ENCODE results near the gene STX3. TPM values are rescaled to one million over a fixed set of nuclear protein-coding genes. Genes with fewer than 3 reads are reported as not detected.
"Not testable (repeated sequence)": the region's sequence is repeated elsewhere in the genome, so short reads cannot be mapped to it uniquely, and the experiment has no call there.

STX3 gene
- total RNA-seq, 1 donor from 2014 or later = 42.1 TPM

DNA sequence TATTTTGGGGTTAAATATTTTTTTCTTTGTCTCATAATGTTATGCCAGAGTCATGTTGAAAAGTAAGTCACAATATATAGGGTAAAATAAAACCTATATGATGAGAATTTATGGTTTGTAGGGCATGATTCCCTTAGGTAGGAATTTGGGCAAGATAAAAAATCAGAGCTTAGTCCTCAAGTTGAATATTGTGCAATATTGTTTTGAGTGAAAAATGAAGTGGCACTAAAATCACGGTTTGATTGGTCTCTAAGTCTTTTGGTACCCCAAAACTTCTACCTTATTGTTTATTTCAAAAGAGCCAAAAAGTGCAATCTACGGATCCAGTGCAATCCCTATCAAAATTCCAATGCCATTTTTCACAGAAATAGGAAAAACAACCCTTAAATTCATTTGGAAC lies 57.0 kb downstream of the STX3 start:
- Mint-ChIP-seq H3K27me3 (ENCODE audit: unreplicated experiment) (peaks cover 3% of the 10 kb centered on the region), H3K36me3 (ENCODE audit: unreplicated experiment) (no peaks in the 10 kb centered on the region)

DNA sequence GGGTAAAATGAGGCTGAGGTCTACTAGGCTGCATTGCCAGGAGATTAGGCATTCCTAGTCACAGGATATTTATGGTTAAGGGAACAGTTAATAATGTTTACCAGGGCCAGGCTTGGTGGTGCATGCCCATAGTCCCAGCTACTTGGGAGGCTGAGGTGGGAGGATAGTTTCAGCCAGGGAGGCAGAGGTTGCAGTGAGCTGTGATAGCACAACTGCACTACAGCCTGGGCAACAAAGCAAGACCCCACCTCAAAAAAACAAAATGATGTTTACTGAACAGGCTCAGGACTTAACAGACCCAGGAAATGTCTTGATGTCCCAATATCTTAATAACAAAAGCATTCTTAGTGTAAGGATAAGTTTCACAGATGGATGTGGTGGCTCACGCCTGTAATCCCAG lies 58.2 kb downstream of the STX3 start:
- Mint-ChIP-seq H3K4me1 (ENCODE audit: low read depth, unreplicated experiment) (peaks cover 5% of the 10 kb centered on the region), H3K4me3 (ENCODE audit: unreplicated experiment) (no peak overlapping the region), H3K27ac (ENCODE audit: unreplicated experiment) (no peak overlapping the region), H3K36me3 (ENCODE audit: unreplicated experiment) (no peaks in the 10 kb centered on the region), H3K27me3 (ENCODE audit: unreplicated experiment) (peaks cover 3% of the 10 kb centered on the region), H3K9me3 (ENCODE audit: unreplicated experiment) (no peaks in the 10 kb centered on the region)
- no peak for DNase-seq
- TF ChIP-seq, protein P1, sequence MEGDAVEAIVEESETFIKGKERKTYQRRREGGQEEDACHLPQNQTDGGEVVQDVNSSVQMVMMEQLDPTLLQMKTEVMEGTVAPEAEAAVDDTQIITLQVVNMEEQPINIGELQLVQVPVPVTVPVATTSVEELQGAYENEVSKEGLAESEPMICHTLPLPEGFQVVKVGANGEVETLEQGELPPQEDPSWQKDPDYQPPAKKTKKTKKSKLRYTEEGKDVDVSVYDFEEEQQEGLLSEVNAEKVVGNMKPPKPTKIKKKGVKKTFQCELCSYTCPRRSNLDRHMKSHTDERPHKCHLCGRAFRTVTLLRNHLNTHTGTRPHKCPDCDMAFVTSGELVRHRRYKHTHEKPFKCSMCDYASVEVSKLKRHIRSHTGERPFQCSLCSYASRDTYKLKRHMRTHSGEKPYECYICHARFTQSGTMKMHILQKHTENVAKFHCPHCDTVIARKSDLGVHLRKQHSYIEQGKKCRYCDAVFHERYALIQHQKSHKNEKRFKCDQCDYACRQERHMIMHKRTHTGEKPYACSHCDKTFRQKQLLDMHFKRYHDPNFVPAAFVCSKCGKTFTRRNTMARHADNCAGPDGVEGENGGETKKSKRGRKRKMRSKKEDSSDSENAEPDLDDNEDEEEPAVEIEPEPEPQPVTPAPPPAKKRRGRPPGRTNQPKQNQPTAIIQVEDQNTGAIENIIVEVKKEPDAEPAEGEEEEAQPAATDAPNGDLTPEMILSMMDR (IDR thresholded peaks at IDR 0.05; ENCODE audit: partially characterized antibody, unreplicated experiment) = no peak

More for the DNA sequence above, 57.0 kb downstream of the STX3 start:
- no peak for DNase-seq
- TF ChIP-seq, protein P1 (IDR thresholded peaks at IDR 0.05; ENCODE audit: partially characterized antibody, unreplicated experiment) = no peak
- no peaks in the 10 kb centered on the region for H3K9me3 Mint-ChIP-seq (ENCODE audit: unreplicated experiment)
- no peak overlapping the region for H3K27ac Mint-ChIP-seq (ENCODE audit: unreplicated experiment)
- no peak overlapping the region for H3K4me3 Mint-ChIP-seq (ENCODE audit: unreplicated experiment)
- H3K4me1 Mint-ChIP-seq (ENCODE audit: low read depth, unreplicated experiment) = peaks cover 5% of the 10 kb centered on the region

DNA sequence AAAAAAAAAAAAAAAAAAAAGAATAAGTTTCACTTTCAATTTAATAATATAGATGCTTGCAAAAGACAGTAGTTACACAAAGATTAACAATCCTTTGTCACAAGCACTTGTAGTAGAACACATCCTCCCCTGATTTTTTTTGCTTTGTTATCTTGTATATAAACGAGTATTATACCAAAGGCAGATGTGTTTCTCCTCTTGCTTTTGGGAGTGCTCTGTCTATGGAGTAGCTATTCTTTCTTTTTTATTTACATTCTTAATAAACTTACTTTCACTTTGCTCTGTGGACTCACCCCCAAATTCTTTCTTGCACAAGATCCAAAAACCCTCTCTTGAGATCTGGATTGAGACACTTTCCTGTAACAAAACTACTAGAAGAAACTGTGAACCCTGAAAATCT lies 58.8 kb downstream of the STX3 start:
- TF ChIP-seq, protein P1 (IDR thresholded peaks at IDR 0.05; ENCODE audit: partially characterized antibody, unreplicated experiment) = no peak
- no peak for DNase-seq
- Mint-ChIP-seq H3K4me1 (ENCODE audit: low read depth, unreplicated experiment) (peaks cover 5% of the 10 kb centered on the region), H3K4me3 (ENCODE audit: unreplicated experiment) (no peak overlapping the region), H3K27ac (ENCODE audit: unreplicated experiment) (no peak overlapping the region), H3K9me3 (ENCODE audit: unreplicated experiment) (no peaks in the 10 kb centered on the region), H3K27me3 (ENCODE audit: unreplicated experiment) (peaks cover 3% of the 10 kb centered on the region), H3K36me3 (ENCODE audit: unreplicated experiment) (no peaks in the 10 kb centered on the region)

DNA sequence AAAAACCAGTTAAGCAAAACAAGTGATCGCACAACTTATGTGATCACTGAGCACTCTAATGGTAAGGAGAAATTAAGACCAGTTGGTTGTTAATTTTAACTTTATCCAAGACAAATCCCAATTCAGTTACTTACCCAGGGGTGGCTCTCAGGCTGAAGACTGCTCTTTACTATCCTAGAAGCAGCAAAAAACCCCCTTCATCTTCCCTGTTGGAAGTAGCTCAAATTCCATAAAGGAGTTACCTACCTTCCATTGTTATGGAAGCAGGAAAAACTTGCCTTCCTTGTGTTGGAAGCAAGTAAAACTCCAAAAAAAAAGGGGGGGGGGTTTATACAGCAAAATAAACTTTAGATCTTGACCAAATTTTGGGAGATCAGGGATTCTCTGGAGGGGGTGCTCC lies 60.6 kb downstream of the STX3 start:
- H3K4me3 Mint-ChIP-seq (ENCODE audit: unreplicated experiment) = no peak overlapping the region

DNA sequence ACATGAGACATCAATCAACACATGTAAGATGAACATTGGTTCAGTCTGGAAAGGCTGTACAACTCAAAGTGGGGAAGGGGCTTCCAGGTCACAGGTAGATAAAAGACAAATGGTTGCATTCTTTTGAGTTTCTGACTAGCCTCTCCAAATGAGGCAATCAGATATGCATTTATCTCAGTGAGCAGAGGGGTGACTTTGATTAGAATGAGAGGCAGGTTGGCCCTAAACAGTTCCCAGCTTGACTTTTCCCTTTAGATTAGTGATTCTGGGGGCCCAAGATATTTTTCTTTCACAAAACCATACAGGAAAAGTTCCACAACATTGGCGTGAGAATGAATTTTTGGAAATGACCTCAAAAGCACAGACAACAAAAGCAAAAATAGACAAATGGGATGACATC lies 61.3 kb downstream of the STX3 start:
- H3K4me3 Mint-ChIP-seq (ENCODE audit: unreplicated experiment); DNase-seq; H3K27ac Mint-ChIP-seq (ENCODE audit: unreplicated experiment); H3K27me3 Mint-ChIP-seq (ENCODE audit: unreplicated experiment); H3K36me3 Mint-ChIP-seq (ENCODE audit: unreplicated experiment); H3K9me3 Mint-ChIP-seq (ENCODE audit: unreplicated experiment); H3K4me1 Mint-ChIP-seq (ENCODE audit: low read depth, unreplicated experiment): not testable (repeated sequence)

More for the DNA sequence above, 60.6 kb downstream of the STX3 start:
- Mint-ChIP-seq H3K4me1 (ENCODE audit: low read depth, unreplicated experiment) (peaks cover 5% of the 10 kb centered on the region), H3K27me3 (ENCODE audit: unreplicated experiment) (no peaks in the 10 kb centered on the region), H3K36me3 (ENCODE audit: unreplicated experiment) (no peaks in the 10 kb centered on the region), H3K27ac (ENCODE audit: unreplicated experiment) (no peak overlapping the region), H3K9me3 (ENCODE audit: unreplicated experiment) (no peaks in the 10 kb centered on the region)
- TF ChIP-seq, protein P1 (IDR thresholded peaks at IDR 0.05; ENCODE audit: partially characterized antibody, unreplicated experiment) = no peak
- DNase-seq = no peak

DNA sequence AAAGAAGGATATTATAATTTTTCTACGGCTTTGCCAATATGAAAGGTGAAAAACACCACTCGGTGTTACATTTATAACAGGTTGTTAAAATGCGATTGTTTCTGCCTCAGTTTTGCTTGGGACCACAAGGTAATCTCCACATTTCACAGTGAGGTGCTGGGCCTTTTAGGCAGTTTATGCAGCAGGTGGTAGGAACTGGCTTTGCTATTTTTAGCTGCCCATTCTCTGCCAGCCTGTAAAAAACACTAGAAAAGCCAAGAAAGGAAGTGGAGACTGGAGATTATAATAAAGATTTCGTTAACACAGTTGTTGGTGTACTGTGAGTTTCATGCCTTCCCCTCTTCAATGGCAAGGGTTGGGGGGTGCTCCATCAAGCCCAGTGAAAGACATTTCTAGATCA lies 63.4 kb downstream of the STX3 start:
- Mint-ChIP-seq H3K4me1 (ENCODE audit: low read depth, unreplicated experiment) (no peaks in the 10 kb centered on the region), H3K36me3 (ENCODE audit: unreplicated experiment) (no peaks in the 10 kb centered on the region), H3K27me3 (ENCODE audit: unreplicated experiment) (no peaks in the 10 kb centered on the region), H3K27ac (ENCODE audit: unreplicated experiment) (no peak overlapping the region), H3K9me3 (ENCODE audit: unreplicated experiment) (no peaks in the 10 kb centered on the region), H3K4me3 (ENCODE audit: unreplicated experiment) (no peak overlapping the region)
- no peak for DNase-seq
- TF ChIP-seq, protein P1 (IDR thresholded peaks at IDR 0.05; ENCODE audit: partially characterized antibody, unreplicated experiment) = no peak

Measured in glutamatergic neuron (in vitro differentiated cells).